Measurements from ENCODE around the gene MPLKIP.
"Not testable (repeated sequence)": the region's sequence is repeated elsewhere in the genome, so short reads cannot be mapped to it uniquely, and the experiment has no call there.

DNA sequence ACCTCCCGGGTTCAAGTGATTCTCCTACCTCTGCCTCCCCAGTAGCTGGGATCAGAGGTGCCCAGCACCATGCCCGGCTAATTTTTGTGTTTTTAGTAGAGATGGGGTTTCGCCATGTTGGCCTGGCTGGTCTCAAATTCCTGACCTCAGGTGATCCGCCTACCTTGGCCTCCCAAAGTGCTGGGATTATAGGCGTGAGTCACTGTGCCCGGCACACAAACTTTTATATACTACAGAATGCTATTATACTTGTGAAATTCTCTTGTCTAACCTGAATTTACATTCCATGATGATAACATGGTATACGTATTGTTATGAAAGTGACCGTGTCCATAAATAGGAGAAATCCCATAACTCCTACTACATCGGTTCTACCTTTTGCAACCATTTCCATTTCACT, 17.2 kb downstream of the MPLKIP start:
- not testable (repeated sequence) for TF ChIP-seq POLR2A (IDR thresholded peaks at IDR 0.05; ENCODE audit: borderline replicate concordance, extremely low read depth, insufficient read depth, insufficient read length); CTCF (IDR thresholded peaks at IDR 0.05 in 2 of 3, conservative IDR thresholded peaks at IDR 0.05 in 1 of 3; ENCODE audit: borderline replicate concordance in 1 of 3, insufficient read depth in 1 of 3, low read depth in 2 of 3, low read length in 2 of 3); RAD21 (IDR thresholded peaks at IDR 0.05; ENCODE audit: low read depth)

Measured in HCT116 (cell line).